Measurements from ENCODE around the gene ZSWIM5. TPM values are rescaled to one million over a fixed set of nuclear protein-coding genes. Genes with fewer than 3 reads are reported as not detected.

Gene ZSWIM5
- total and polyA plus RNA-seq, 9 of the 15 experiments (the other 6 are each of a cell fraction or from before 2014, with no cell fraction given), result under 0.01 to 0.07 (median 0.03) TPM; not detected in 3

DNA sequence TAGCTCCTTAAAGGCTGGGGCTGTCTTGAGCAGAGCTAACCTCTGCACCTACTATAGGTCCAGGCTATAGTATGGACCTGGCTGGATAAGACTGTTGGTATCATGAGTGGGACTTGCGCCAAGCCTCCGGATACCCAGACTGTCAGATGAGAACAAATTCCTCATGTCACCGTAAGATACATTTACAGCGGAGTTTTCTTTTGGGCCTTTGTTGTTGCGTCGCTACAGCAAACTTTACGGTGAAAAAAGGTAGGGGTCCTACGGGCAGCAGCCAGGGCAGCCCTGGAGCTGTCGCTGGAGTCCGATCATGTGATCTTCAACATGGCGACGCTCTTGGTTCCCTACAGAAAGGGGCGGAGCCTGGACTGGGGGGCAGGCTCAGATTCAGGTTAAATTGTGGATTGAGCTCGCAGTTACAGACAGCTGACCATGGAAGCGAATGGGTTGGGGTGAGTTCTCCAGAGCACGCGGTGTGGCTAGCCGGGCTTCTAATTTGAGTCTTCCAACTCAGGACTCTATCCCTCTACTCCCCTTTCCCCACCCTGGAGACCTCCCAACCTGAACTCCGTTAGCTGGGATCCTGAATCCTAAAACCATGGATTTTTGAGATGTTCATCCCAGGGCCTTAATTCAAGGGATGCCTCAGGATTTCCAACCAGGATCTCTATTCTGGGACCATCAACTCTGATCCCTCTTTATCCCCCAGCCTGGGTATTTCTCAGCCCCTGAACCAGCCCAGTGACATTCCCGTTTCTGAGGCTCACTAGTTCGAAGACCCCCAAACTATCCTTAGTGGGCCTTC lies 194.4 kb downstream of the ZSWIM5 start, which contains the start of gene UROD (continued):
- TF ChIP-seq, protein P1, sequence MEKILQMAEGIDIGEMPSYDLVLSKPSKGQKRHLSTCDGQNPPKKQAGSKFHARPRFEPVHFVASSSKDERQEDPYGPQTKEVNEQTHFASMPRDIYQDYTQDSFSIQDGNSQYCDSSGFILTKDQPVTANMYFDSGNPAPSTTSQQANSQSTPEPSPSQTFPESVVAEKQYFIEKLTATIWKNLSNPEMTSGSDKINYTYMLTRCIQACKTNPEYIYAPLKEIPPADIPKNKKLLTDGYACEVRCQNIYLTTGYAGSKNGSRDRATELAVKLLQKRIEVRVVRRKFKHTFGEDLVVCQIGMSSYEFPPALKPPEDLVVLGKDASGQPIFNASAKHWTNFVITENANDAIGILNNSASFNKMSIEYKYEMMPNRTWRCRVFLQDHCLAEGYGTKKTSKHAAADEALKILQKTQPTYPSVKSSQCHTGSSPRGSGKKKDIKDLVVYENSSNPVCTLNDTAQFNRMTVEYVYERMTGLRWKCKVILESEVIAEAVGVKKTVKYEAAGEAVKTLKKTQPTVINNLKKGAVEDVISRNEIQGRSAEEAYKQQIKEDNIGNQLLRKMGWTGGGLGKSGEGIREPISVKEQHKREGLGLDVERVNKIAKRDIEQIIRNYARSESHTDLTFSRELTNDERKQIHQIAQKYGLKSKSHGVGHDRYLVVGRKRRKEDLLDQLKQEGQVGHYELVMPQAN (IDR thresholded peaks at IDR 0.05; ENCODE audit: borderline replicate concordance), result peak; percentile 93
- TF ChIP-seq ZNF124 (CRISPR knock-in tag; IDR thresholded peaks at IDR 0.05), result no peak
- TF ChIP-seq RHOXF2B (CRISPR knock-in tag; conservative IDR thresholded peaks at IDR 0.05), result no peak; the same call in 1 of the 2 replicates
- TF ChIP-seq POLR2B (IDR thresholded peaks at IDR 0.05; ENCODE audit: low read depth, partially characterized antibody), result peak; percentile 94
- TF ChIP-seq RAD21 (CRISPR knock-in tag; conservative IDR thresholded peaks at IDR 0.05 in 1 of 2, IDR thresholded peaks at IDR 0.05 in 1 of 2), result peak in 1 of 2 experiments; percentile 5; a peak in 1 of 4 replicates
- TF ChIP-seq TAF7 (tag; IDR thresholded peaks at IDR 0.05), result peak; percentile 88
- no peak for TF ChIP-seq RBM22 (IDR thresholded peaks at IDR 0.05; ENCODE audit: low read depth, low read length, poor library complexity, severe bottlenecking)
- no peak for TF ChIP-seq SIRT6 (IDR thresholded peaks at IDR 0.05; ENCODE audit: low read depth, low read length)
- TF ChIP-seq, protein P2, sequence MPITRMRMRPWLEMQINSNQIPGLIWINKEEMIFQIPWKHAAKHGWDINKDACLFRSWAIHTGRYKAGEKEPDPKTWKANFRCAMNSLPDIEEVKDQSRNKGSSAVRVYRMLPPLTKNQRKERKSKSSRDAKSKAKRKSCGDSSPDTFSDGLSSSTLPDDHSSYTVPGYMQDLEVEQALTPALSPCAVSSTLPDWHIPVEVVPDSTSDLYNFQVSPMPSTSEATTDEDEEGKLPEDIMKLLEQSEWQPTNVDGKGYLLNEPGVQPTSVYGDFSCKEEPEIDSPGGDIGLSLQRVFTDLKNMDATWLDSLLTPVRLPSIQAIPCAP (CRISPR knock-in tag; IDR thresholded peaks at IDR 0.05; ENCODE audit: borderline replicate concordance), result no peak
- TF ChIP-seq, protein P3, sequence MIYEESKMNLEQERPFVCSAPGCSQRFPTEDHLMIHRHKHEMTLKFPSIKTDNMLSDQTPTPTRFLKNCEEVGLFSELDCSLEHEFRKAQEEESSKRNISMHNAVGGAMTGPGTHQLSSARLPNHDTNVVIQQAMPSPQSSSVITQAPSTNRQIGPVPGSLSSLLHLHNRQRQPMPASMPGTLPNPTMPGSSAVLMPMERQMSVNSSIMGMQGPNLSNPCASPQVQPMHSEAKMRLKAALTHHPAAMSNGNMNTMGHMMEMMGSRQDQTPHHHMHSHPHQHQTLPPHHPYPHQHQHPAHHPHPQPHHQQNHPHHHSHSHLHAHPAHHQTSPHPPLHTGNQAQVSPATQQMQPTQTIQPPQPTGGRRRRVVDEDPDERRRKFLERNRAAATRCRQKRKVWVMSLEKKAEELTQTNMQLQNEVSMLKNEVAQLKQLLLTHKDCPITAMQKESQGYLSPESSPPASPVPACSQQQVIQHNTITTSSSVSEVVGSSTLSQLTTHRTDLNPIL (CRISPR knock-in tag; IDR thresholded peaks at IDR 0.05), result no peak
- peak; percentile 80 for TF ChIP-seq MECOM (CRISPR knock-in tag; IDR thresholded peaks at IDR 0.05)
- TF ChIP-seq SREBF1 (IDR thresholded peaks at IDR 0.05; ENCODE audit: borderline replicate concordance, low read depth, low read length), result no peak
- TF ChIP-seq THRAP3 (IDR thresholded peaks at IDR 0.05; ENCODE audit: borderline replicate concordance), result peak; percentile 90; the same call in 1 of the 2 replicates
- no peak for TF ChIP-seq CBX5 (IDR thresholded peaks at IDR 0.05; ENCODE audit: borderline replicate concordance, low read depth)
- TF ChIP-seq YY1 (IDR thresholded peaks at IDR 0.05; ENCODE audit: borderline replicate concordance in 1 of 3, control insufficient read depth in 1 of 3, extremely low read depth in 1 of 3, insufficient read depth in 3 of 3, insufficient read length in 1 of 3, insufficient replicate concordance in 2 of 3, low read depth in 1 of 3, low read length in 2 of 3), result peak; percentile 85 to 99 (median 99)
- no peak for TF ChIP-seq MYNN (IDR thresholded peaks at IDR 0.05)
- TF ChIP-seq MYNN (CRISPR knock-in tag; IDR thresholded peaks at IDR 0.05), result no peak
- TF ChIP-seq, protein P4, sequence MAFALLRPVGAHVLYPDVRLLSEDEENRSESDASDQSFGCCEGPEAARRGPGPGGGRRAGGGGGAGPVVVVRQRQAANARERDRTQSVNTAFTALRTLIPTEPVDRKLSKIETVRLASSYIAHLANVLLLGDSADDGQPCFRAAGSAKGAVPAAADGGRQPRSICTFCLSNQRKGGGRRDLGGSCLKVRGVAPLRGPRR (CRISPR knock-in tag; IDR thresholded peaks at IDR 0.05), result peak; percentile 43; the same call in 1 of the 2 replicates
- TF ChIP-seq RBM17 (IDR thresholded peaks at IDR 0.05; ENCODE audit: borderline replicate concordance, low read depth, low read length), result no peak
- TF ChIP-seq CBFA2T3 (IDR thresholded peaks at IDR 0.05), result no peak
- no peak for TF ChIP-seq ZNF408 (CRISPR knock-in tag; IDR thresholded peaks at IDR 0.05; ENCODE audit: low read depth)
- TF ChIP-seq ZNF23 (CRISPR knock-in tag; IDR thresholded peaks at IDR 0.05), result no peak
